Bronchial epithelial cell (primary cell): Measurements from ENCODE around the gene GNAS-AS1. TPM values are rescaled to one million over a fixed set of nuclear protein-coding genes. Genes with fewer than 3 reads are reported as not detected.

ENCODE experiments used
- DNase-seq: peaks from one replicate; pipeline ENCODE4 v3.0.0-alpha.2; 2010; ENCODE audit warnings: low read depth
- FAIRE-seq: peaks from 2 replicates; lab custom pipeline; 2011; peaks lifted over from hg19 to GRCh38; lab: Jason Lieb, UNC
- H3K27me3 ChIP-seq: 2 replicates; pipeline ENCODE4 v1.5.1; 2011; ENCODE audit warnings: low read length; ENCODE audit not compliant: control insufficient read depth, insufficient read depth
- H3K36me3 ChIP-seq: 2 replicates; pipeline ENCODE4 v1.5.1; 2011; ENCODE audit warnings: low read length; ENCODE audit not compliant: control insufficient read depth, insufficient read depth
- H3K4me3 ChIP-seq: 2 replicates; pipeline ENCODE4 v1.5.1; 2011; ENCODE audit warnings: mild to moderate bottlenecking, low read depth, low read length, control low read depth
- CTCF ChIP-seq: IDR thresholded peaks from 2 replicates; pipeline ENCODE4 v1.5.1; 2011; ENCODE audit warnings: mild to moderate bottlenecking, moderate library complexity, low read length, control low read depth, inconsistent platforms; ENCODE audit not compliant: insufficient read depth, severe bottlenecking
- total RNA-seq: library from RNA; depleted of rRNA; stranded (reverse); fragments of >200 nt; gene quantifications from 2 replicates; pipeline ENCODE4 v1.2.1, GENCODE V29; 2014

Gene GNAS-AS1
- total RNA-seq, 1 donor from 2014 or later: 1.3 TPM

GRCh38 chr20:58810116-58810878 lies 40.4 kb downstream of the GNAS-AS1 start:
- no peak for DNase-seq
- Histone ChIP-seq H3K36me3 (no peaks in the 10 kb centered on the region), H3K4me3 (no peak overlapping the region), H3K27me3 (no peaks in the 10 kb centered on the region)
- FAIRE-seq: no peak
- no peak for TF ChIP-seq CTCF

- no peak for FAIRE-seq
Observed at GRCh38 chr20:58808271-58809046, 42.2 kb downstream of the GNAS-AS1 start.

GRCh38 chr20:58807801-58808200 lies 42.9 kb downstream of the GNAS-AS1 start:
- no peaks in the 10 kb centered on the region for H3K27me3 ChIP-seq
- TF ChIP-seq CTCF: no peak
- FAIRE-seq (no peak), DNase-seq (no peak)
- H3K36me3 ChIP-seq: no peaks in the 10 kb centered on the region
- no peak overlapping the region for H3K4me3 ChIP-seq

More at GRCh38 chr20:58808271-58809046, 42.2 kb downstream of the GNAS-AS1 start:
- Histone ChIP-seq H3K27me3 (no peaks in the 10 kb centered on the region), H3K36me3 (no peaks in the 10 kb centered on the region), H3K4me3 (no peak overlapping the region)
- no peak for DNase-seq
- TF ChIP-seq CTCF: no peak

GRCh38 chr20:58803533-58803932 lies 47.2 kb downstream of the GNAS-AS1 start:
- TF ChIP-seq CTCF: no peak
- Histone ChIP-seq H3K27me3 (no peaks in the 10 kb centered on the region), H3K36me3 (no peaks in the 10 kb centered on the region), H3K4me3 (no peak overlapping the region)
- DNase-seq: no peak
- FAIRE-seq: no peak

GRCh38 chr20:58802061-58802460 lies 48.6 kb downstream of the GNAS-AS1 start:
- TF ChIP-seq CTCF: no peak
- Histone ChIP-seq H3K27me3 (no peaks in the 10 kb centered on the region), H3K36me3 (no peaks in the 10 kb centered on the region), H3K4me3 (no peak overlapping the region)
- FAIRE-seq (no peak), DNase-seq (no peak)
